GM12801 (cell line): ENCODE data around the gene NKAIN2.

Experiments used
- TF ChIP-seq, protein P1 (sequence below): IDR thresholded peaks from one replicate; pipeline ENCODE4 v1.5.1; 2011; ENCODE audit warnings: control low read depth; ENCODE audit not compliant: insufficient read length; ENCODE audit errors: extremely low read depth

The NKAIN2 gene

DNA sequence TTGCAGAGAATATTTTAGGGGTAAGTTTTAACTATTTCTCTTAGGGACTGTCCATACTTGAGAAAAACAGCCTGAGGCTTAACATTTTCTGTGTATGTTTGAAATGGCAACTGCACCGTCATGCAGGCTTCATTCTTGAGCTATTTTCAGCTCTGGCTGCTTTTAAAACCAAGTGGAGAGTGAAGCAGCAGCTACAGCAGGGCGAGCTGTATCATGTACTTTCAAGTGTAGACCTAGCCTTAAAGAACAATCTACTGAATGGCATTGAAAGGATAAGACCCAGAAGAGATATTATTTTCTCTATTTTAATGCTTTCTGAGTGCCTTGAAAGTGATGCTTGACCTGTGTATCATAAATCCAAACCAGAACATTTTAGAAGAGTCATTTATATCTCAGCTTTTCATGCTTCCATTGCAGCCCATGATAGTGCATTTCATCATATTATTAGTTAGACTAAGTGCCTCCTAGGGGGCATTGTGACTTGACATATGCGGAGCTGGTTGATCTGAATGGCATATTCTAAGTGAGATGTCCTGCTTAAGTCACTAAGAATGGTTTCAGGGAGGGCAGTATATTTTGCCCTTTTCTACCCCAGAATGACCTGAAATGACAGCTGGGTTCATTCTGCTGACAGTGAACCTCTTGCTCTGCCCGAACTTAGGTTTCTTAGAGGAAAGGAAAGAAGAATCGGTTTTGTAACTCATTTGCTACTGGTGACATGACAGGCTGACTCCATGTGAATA is 85.3 kb downstream of the NKAIN2 start:
- TF ChIP-seq, protein P1, sequence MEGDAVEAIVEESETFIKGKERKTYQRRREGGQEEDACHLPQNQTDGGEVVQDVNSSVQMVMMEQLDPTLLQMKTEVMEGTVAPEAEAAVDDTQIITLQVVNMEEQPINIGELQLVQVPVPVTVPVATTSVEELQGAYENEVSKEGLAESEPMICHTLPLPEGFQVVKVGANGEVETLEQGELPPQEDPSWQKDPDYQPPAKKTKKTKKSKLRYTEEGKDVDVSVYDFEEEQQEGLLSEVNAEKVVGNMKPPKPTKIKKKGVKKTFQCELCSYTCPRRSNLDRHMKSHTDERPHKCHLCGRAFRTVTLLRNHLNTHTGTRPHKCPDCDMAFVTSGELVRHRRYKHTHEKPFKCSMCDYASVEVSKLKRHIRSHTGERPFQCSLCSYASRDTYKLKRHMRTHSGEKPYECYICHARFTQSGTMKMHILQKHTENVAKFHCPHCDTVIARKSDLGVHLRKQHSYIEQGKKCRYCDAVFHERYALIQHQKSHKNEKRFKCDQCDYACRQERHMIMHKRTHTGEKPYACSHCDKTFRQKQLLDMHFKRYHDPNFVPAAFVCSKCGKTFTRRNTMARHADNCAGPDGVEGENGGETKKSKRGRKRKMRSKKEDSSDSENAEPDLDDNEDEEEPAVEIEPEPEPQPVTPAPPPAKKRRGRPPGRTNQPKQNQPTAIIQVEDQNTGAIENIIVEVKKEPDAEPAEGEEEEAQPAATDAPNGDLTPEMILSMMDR: no peak

GRCh38 chr6:123895346-123895745 is 91.7 kb downstream of the NKAIN2 start:
- TF ChIP-seq, protein P1: no peak

DNA sequence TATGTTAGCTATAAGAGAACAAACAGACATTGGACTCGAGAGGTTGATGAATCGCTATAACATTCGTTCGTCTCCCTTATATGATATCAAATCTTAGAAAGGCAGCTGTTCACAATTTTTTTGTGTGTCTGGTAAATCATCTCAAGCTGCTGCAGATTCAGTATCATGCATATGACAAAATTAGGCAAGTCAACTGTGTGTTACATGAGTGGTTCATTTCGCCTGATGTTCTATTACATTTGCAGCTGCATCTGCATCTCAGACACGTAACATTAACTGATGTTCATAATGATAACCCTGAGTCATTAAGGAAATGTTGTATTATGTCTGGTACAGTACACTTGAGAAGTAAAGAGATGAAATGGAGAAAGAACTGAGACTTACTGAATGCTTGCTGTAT is 92.1 kb downstream of the NKAIN2 start:
- TF ChIP-seq, protein P1: no peak

GRCh38 chr6:123896869-123897268 is 93.2 kb downstream of the NKAIN2 start:
- TF ChIP-seq, protein P1: no peak

GRCh38 chr6:123897965-123898364 is 94.3 kb downstream of the NKAIN2 start:
- TF ChIP-seq, protein P1: no peak

GRCh38 chr6:123898665-123899064 is 95.0 kb downstream of the NKAIN2 start:
- TF ChIP-seq, protein P1: no peak

GRCh38 chr6:123899745-123900144 is 96.1 kb downstream of the NKAIN2 start:
- TF ChIP-seq, protein P1: no peak
